K562 (cell line): Measurements from ENCODE around the gene DNM1. TPM values are rescaled to one million over a fixed set of nuclear protein-coding genes. Genes with fewer than 3 reads are reported as not detected.

Source experiments
- ETS1 ChIP-seq: conservative IDR thresholded peaks from 2 replicates; pipeline ENCODE4 v1.6.1; 2011; ENCODE audit warnings: low read depth, mild to moderate bottlenecking, low read length; ENCODE audit not compliant: control insufficient read depth
- HOXB6 ChIP-seq: fragments of 250-450 bp; sonication (Bioruptor Pico); IDR thresholded peaks from 2 replicates; pipeline ENCODE4 v1.5.1; 2022; ENCODE audit warnings: mild to moderate bottlenecking, borderline replicate concordance
- KLF6 ChIP-seq: fragments of 250-450 bp; sonication (Bioruptor Pico); IDR thresholded peaks from 2 replicates; pipeline ENCODE4 v1.4.0; 2020; ENCODE audit warnings: mild to moderate bottlenecking, moderate library complexity, borderline replicate concordance
- NEUROD1 ChIP-seq: fragments of 150-350 bp; IDR thresholded peaks from 2 replicates; pipeline ENCODE4 v1.6.1; 2014; ENCODE audit warnings: borderline replicate concordance, low read length, low read depth; ENCODE audit not compliant: partially characterized antibody
- PHTF2 ChIP-seq: fragments of 250-450 bp; sonication (Bioruptor Pico); IDR thresholded peaks from 2 replicates; pipeline ENCODE4 v1.5.0; 2021; ENCODE audit warnings: mild to moderate bottlenecking
- POU5F1 ChIP-seq: fragments of 150-350 bp; IDR thresholded peaks from 2 replicates; pipeline ENCODE4 v1.6.1; 2014; ENCODE audit warnings: borderline replicate concordance, low read length, low read depth, mild to moderate bottlenecking; ENCODE audit not compliant: partially characterized antibody
- RBM22 ChIP-seq: fragments of 200-400 bp; formaldehyde crosslinking; IDR thresholded peaks from 2 replicates; pipeline ENCODE4 v1.6.1; 2018; ENCODE audit warnings: low read length, low read depth; ENCODE audit not compliant: poor library complexity, severe bottlenecking
- STAT5A ChIP-seq: IDR thresholded peaks from 2 replicates; pipeline ENCODE4 v1.6.1; 2012; ENCODE audit warnings: low read length, inconsistent platforms, borderline replicate concordance
- THAP12 ChIP-seq: fragments of 250-450 bp; sonication (Bioruptor Pico); IDR thresholded peaks from 2 replicates; pipeline ENCODE4 v1.9.0; 2021; ENCODE audit warnings: mild to moderate bottlenecking, inconsistent platforms
- ZNF121 ChIP-seq: sonication (generic); formaldehyde crosslinking; conservative IDR thresholded peaks from 2 replicates; pipeline ENCODE4 v1.8.0; 2022; ENCODE audit warnings: missing genetic modification reagents
- ZNF274 ChIP-seq: IDR thresholded peaks from 2 replicates; pipeline ENCODE4 v1.6.1; 2011; ENCODE audit warnings: low read depth, mild to moderate bottlenecking, low read length, moderate library complexity, borderline replicate concordance
- ZNF717 ChIP-seq: fragments of 250-450 bp; sonication (Bioruptor Pico); IDR thresholded peaks from 2 replicates; pipeline ENCODE4 v1.5.0; 2021
- polyA plus RNA-seq, 8 experiments: library from polyadenylated mRNA; depleted of rRNA in 4 of 8; stranded (reverse) in 5 of 8; unstranded in 3 of 8; fragments of >200 nt; fragmentation: Nextera tagmentation in 2 of 8; fragmentation: Illumina TruSeq in 1 of 8; extraction: Ambion mirVana in 2 of 8; extraction: Trizol in 1 of 8; gene quantifications; 2 replicates each; pipeline versions ENCODE4 v1.2.1 to v1.2.3, GENCODE V29; 2011 to 2014; ENCODE audit warnings: inconsistent platforms in 1 of 8, missing spikeins in 1 of 8
- total RNA-seq, 7 experiments: library from RNA; depleted of rRNA in 6 of 7; stranded (reverse); fragments of >200 nt in 6 of 7; fragmentation: Illumina TruSeq in 2 of 7; extraction: Trizol in 2 of 7; gene quantifications; 2 replicates each; pipeline versions ENCODE4 v1.2.1 to v1.2.3, GENCODE V29; 2011 to 2021; ENCODE audit warnings: low replicate concordance in 1 of 7
- TF ChIP-seq, protein P1 (sequence below): sonication (generic); formaldehyde crosslinking; IDR thresholded peaks from 2 replicates; pipeline ENCODE4 v1.8.1; 2023; ENCODE audit warnings: mild to moderate bottlenecking, missing genetic modification reagents
- TF ChIP-seq, protein P2 (sequence below): fragments of 250-450 bp; sonication (Bioruptor Pico); IDR thresholded peaks from 2 replicates; pipeline ENCODE4 v1.4.0; 2020; ENCODE audit warnings: borderline replicate concordance
- TF ChIP-seq, protein P3 (sequence below): sonication (generic); formaldehyde crosslinking; IDR thresholded peaks from 2 replicates; pipeline ENCODE4 v1.8.1; 2023; ENCODE audit warnings: mild to moderate bottlenecking, missing genetic modification reagents

DNM1 gene
- total and polyA plus RNA-seq, 9 of the 15 experiments (the other 6 are each of a cell fraction or from before 2014, with no cell fraction given): 0.39 to 23.1 (median 9.1) TPM

GRCh38 chr9:128296340-128297220 is 93.4 kb downstream of the DNM1 start (continued):
- TF ChIP-seq, protein P1, sequence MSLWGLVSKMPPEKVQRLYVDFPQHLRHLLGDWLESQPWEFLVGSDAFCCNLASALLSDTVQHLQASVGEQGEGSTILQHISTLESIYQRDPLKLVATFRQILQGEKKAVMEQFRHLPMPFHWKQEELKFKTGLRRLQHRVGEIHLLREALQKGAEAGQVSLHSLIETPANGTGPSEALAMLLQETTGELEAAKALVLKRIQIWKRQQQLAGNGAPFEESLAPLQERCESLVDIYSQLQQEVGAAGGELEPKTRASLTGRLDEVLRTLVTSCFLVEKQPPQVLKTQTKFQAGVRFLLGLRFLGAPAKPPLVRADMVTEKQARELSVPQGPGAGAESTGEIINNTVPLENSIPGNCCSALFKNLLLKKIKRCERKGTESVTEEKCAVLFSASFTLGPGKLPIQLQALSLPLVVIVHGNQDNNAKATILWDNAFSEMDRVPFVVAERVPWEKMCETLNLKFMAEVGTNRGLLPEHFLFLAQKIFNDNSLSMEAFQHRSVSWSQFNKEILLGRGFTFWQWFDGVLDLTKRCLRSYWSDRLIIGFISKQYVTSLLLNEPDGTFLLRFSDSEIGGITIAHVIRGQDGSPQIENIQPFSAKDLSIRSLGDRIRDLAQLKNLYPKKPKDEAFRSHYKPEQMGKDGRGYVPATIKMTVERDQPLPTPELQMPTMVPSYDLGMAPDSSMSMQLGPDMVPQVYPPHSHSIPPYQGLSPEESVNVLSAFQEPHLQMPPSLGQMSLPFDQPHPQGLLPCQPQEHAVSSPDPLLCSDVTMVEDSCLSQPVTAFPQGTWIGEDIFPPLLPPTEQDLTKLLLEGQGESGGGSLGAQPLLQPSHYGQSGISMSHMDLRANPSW (CRISPR knock-in tag): 0 out of 2 replicates have a peak, but pooled peaks have one; percentile 63
- TF ChIP-seq NEUROD1: no peak
- no peak for TF ChIP-seq ZNF717 (CRISPR knock-in tag)
- TF ChIP-seq RBM22: no peak
- TF ChIP-seq KLF6 (CRISPR knock-in tag): no peak
- TF ChIP-seq POU5F1: peak; percentile 0
- no peak for TF ChIP-seq ZNF121 (CRISPR knock-in tag)
- no peak for TF ChIP-seq HOXB6 (CRISPR knock-in tag)
- peak; percentile 71 for TF ChIP-seq STAT5A
- 0 out of 2 replicates have a peak, but pooled peaks have one; percentile 3 for TF ChIP-seq THAP12 (CRISPR knock-in tag)
- TF ChIP-seq, protein P2, sequence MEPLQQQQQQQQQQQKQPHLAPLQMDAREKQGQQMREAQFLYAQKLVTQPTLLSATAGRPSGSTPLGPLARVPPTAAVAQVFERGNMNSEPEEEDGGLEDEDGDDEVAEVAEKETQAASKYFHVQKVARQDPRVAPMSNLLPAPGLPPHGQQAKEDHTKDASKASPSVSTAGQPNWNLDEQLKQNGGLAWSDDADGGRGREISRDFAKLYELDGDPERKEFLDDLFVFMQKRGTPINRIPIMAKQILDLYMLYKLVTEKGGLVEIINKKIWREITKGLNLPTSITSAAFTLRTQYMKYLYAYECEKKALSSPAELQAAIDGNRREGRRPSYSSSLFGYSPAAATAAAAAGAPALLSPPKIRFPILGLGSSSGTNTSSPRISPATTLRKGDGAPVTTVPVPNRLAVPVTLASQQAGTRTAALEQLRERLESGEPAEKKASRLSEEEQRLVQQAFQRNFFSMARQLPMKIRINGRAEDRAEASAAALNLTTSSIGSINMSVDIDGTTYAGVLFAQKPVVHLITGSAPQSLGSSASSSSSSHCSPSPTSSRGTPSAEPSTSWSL (CRISPR knock-in tag): 0 out of 2 replicates have a peak, but pooled peaks have one; percentile 4
- TF ChIP-seq PHTF2 (CRISPR knock-in tag): no peak
- TF ChIP-seq, protein P3, sequence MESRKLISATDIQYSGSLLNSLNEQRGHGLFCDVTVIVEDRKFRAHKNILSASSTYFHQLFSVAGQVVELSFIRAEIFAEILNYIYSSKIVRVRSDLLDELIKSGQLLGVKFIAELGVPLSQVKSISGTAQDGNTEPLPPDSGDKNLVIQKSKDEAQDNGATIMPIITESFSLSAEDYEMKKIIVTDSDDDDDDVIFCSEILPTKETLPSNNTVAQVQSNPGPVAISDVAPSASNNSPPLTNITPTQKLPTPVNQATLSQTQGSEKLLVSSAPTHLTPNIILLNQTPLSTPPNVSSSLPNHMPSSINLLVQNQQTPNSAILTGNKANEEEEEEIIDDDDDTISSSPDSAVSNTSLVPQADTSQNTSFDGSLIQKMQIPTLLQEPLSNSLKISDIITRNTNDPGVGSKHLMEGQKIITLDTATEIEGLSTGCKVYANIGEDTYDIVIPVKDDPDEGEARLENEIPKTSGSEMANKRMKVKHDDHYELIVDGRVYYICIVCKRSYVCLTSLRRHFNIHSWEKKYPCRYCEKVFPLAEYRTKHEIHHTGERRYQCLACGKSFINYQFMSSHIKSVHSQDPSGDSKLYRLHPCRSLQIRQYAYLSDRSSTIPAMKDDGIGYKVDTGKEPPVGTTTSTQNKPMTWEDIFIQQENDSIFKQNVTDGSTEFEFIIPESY (CRISPR knock-in tag): no peak
- peak; percentile 28; the same call in 1 of the 2 replicates for TF ChIP-seq ZNF274
- TF ChIP-seq ETS1: no peak
